ENCODE results near the gene HCRTR1.

The HCRTR1 gene

DNA sequence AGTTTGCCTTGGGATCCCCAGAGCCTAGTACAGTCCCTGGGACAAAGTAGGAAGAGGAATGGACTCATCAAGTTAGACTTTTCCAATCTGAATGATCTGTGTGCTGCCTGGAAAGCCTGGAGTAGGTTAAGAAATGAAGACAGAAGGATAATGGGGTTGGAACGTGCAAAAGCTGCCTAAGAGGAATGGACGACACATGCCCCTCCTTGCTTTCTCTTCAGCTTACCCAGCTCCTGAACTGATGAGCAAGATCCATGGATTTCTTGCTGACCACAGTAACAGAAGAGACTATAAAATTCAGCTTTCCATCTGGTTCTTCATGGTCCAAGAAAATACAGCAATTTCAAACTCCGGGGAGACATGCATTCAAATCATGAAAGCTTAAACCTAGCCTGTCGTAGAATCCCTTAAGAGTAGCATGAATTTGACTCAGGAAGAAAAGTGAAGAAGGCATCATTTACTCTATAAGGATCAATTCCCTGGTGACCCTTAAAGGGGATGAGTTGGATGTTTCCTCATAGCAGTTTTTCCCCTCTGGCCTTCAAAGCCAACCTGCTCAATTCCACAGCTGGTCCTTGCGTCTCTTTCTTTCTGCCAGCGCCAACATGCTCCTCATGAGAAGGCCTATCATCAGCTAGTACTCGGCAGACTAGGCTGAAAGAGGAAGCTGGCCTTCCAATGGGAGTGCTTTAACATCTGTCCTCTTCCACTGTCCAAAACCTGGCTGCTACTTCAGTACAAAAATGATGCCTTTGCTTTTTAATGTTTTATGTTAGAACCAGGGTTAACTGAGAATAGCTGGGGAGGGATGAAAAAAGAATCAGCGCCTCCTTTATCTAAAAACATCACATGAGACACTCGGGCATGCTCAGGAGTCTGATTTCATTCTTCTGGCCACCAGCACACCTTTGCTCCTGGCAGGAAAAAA lies 32.9 kb downstream of the HCRTR1 start:
- DNase-seq (ENCODE audit: low spot score) = no peak

DNA sequence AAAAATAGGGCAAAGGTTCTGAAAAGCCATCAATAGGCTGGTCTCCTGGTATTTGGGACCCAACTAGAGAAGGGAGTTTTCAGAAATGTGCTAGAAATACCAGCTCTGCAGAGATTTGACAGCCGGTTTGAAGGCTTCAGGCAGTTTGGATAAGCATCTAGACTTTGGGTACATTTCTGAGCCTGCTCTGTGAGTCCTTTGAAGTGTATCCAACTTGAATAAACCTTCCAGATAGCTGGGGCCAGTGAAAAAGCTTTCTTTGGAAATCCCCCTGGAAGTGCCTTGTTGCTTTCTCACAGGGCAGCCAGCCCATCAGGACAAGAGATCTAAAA lies 33.6 kb downstream of the HCRTR1 start:
- DNase-seq (ENCODE audit: low spot score) = no peak

DNA sequence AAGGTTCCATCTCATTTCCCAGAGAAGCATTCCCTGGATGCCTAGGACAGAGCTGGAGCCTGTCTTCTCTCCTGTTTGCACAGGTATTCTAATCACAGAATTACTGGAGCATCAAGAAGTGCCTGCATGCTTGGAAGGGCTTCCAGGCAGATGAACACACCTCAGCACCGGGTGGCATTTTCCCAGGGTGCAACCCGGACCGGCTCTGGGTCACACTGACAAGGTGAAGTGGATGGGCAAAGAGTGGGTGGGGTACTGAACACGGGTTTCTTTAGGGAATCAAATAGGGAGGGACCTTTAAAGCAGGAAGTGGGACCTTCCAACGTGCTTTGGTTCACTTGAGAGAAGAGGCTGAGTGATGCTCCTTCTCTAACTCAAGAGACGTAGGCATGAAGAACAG lies 34.3 kb downstream of the HCRTR1 start:
- DNase-seq (ENCODE audit: low spot score) = no peak

DNA sequence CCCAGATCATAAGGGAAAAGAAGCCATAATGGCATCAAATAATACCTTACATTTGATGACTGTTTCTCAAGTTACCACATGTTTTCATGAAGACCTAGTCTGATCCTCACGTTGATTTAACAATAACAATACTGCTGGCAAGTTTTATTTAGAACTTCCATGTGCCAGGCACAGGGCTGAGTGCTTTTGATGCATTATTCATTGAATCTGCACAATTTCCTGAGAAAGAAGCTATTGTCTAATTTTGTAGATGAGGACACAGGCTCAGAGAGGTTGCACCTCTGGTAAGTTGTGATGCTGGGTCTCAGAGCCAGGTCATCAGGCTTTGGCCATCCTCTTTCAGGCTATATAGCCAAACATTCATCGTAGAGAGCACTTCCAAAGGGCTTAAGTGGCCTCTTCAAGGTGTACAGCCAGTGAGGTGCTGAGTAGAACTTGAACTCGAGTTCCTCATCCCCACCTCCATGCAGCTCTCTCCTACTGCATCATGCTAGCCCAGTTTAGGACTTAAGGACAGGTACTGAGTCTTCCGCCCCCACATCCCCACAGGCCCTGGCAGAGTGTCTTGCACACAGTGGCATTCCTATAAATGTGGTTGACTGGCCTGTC lies 35.5 kb downstream of the HCRTR1 start:
- DNase-seq (ENCODE audit: low spot score) = no peak

DNA sequence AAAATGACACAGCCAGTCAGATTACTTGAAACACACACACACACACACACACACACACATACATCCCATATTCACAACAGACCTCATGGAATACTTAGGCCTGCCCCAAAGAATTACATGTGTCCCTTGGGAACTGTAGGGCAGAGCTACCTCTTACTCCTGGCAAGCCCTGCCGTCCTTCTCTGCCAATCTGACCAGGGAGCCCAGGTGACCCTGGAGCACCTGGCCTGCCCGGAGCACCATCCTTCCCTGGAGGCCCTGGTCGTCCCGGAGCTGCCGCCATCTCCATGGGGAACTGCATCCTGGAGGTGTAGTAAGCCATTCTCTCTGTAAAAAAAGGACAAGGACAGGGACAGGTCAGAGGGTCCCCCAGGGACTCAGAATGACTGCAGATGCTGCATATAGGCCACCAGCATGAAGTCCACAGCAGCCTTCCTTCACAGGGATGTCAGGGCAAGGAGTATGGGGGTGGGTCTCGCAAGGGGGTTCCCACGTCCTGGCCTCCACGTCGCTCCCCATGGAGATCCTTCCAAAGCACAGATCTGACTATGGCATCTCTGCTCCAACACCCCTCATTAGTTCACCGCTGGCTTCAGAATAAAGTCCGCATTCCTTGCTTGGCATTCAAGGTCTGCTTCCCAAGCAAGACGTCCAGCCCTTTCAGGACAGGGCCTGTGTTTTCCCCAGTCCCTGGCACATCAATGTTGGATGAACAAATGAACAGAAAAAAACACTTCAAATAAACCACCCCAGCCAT lies 36.4 kb downstream of the HCRTR1 start:
- DNase-seq (ENCODE audit: low spot score) = no peak

DNA sequence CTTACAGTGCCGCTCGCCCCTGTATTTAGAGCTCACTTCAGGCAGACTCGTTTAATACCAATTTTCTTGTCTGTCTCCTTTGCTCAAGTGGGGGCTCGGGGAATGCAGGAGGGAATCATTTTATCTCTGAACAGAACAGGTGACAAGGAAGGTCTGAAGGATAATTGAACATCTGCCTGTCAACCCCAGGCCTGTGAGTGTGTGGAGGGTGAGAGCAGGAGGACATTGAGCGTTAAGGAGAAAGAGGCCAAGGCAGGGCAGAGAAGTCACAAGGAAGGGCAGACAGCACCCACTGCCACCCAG lies 36.9 kb downstream of the HCRTR1 start:
- DNase-seq (ENCODE audit: low spot score) = no peak

DNA sequence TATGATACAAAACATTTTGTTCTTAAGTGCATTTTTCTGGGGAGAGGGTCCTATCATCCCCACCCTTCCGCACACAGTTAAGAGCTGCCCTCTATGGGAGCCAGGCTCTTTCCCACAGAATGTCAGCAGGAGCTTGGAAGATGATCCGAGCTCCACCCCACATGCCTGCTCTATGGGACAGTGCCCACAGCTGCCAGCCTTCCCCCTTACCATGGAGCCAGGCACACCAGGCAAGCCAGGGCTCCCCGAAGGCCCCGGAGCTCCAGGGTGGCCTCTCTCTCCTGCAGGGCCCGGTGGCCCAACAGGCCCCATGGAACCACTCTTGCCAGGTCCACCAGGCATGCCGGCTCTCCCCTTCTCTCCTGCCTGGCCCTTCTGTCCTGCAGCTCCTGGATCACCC lies 37.6 kb downstream of the HCRTR1 start:
- no peak for DNase-seq (ENCODE audit: low spot score)

DNA sequence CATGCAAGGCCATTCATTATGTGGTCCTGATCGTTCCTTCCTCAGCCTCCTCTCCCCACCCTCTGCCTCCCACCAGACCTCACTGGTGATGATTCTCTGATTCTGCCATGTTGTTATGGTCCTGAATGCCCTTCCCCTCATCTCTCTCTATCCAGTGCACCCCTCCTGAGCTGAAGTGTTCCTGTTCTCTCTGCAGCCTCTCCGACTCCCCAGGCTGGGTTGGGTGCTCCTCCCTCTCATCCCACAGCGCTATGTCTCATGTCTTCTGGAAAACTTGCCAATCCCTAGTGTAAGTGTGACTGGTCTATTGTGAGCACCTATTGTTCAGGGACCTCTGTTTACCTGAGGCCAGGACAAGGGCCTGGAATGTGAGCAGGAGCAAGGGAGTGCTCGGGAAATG lies 38.3 kb downstream of the HCRTR1 start:
- DNase-seq (ENCODE audit: low spot score) = no peak

DNA sequence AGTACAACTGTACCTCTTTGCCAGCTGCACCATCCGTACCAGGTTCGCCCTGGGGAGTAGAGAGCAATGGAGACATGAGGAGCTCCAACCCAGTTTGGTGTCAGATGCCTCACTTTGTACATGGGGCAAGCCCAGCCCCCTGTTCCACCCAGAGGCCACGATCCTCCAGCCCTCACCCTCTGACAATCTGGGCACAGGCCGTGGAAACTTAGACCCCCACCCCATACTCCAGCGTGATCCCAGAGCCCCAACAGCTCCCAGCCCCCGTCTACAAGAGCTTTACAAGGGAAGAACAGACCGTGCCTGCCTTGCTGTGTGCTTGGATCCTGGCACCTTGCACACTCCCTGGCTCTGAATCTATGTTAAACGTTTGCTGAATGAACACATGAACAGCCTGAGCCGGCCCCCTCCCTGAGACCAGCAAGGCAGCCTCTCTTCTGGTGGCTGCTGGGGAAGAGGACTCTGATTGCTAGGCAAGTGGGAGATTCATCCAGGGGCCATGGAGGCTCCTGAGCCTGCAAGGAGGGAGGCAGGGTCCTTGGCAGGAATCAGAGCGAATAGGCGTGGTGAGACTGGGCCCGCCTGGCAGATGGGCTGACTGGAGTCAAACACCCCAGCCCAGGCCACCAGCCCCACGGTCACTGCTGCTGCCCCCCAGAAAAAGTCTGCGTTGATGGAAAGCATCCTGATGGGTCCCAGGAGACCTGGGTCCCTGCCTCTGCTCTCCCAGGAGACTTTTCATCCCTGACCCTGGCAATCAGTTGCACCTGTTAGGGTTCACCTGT lies 39.7 kb downstream of the HCRTR1 start:
- DNase-seq (ENCODE audit: low spot score) = no peak

DNA sequence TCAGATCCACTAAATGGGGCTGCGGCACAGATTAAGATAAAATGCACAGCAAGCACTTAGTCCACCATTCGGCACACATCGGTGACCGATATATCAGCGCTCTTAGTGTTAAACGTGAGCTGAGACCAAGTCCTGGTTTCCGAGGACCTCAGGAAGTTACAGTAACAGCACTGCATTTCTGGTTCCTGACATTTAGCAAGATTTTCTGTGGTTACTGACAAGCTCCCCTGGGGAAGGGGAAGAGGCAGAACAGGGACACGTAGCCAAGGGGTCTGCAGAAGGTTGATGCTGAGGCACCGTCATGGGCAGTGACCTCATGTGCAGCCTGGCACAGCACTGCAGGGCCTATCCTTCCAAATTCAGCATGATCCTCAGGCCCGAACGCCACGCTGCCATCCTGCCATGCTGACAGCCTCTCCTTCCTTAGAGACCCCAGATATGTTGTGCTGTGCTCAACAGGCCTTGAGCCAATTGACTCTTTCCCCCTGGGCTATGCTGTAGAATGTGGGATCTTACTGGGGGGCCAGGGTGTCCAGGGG lies 40.6 kb downstream of the HCRTR1 start:
- no peak for DNase-seq (ENCODE audit: low spot score)

DNA sequence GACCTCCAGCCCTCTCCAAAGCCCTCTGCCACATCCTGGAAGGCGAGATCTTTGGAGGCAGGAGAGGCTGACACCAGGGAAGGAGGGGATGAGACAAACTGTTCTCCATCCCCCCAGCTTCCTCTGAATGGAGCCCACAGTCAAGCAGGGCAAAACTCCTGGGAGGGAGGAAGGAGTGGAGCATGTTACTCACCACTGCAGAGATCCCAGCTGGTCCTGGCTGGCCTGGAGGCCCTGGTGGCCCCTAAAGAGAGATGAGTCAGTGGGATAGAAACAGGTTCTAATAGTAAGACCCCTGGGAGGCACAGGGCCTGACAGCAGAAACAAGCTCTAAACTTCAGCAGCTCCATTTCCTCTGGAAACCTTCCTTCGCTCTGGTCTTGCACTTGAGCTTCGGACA lies 41.2 kb downstream of the HCRTR1 start:
- no peak for DNase-seq (ENCODE audit: low spot score)

DNA sequence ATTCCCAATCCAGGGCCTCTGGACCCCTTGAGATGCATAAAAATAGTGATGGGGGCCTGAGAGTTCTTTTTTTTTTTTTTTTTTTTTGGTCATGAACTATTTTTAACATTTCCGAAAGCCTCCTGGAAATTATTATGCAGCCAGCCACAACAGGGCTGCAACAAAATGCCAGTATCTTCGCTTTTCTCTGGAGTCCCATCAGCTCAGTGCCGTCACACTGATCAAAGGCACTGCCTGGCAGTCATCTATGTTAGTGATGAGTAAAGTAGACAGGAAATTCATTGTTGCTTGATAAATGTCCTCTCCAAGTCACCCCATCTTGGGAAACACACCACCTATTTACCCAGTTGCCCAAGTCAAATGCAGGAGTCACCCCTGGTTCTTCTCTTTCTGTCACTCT lies 42.4 kb downstream of the HCRTR1 start:
- DNase-seq (ENCODE audit: low spot score) = no peak

DNA sequence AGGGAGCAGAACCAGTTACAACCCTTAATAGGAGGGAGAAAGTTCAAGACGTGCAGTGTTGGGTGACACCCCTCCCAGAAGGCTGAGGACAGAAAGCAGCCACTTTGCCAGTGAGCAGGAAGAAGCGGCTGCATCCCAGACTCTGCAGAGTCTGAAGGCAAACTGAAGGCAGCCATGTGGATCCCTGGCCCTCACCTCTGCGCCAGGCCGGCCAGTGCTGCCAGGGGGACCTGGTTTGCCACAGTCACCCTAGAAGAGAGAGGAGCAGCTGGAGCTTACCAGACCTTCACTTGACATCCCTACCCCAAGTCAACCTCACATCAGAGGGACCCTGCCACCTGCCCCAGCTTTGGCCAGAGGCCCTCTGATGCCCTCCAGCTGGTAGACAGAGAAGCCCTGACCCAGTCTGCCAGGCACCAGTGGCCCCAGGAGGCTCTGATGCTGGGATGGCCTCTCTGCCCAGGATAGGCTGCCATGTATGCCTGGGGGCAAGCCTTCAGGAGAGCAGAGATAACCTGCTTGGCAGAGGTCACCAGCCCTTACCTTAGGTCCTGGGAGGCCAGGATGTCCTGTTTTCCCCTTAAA lies 43.5 kb downstream of the HCRTR1 start:
- DNase-seq (ENCODE audit: low spot score) = no peak

DNA sequence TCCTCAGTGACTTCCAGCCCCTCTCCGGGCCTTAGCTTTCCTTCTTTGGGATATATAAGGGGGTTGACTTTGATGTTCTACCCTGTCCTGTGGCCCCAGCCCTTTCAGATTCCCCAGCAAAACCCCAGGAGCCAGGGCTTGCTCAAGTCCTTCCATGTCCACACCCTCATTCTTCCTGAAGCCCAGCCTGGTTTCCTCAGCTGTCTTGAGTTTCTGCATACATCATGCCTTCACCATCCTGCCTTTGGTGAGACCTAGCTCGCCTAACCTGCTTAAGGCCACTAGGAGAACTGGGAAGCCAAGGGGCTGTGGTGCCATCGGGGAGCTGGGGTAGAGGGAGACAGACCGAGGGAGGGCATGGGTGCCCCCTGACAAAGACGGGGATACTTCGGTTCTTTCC lies 44.4 kb downstream of the HCRTR1 start:
- no peak for DNase-seq (ENCODE audit: low spot score)

DNA sequence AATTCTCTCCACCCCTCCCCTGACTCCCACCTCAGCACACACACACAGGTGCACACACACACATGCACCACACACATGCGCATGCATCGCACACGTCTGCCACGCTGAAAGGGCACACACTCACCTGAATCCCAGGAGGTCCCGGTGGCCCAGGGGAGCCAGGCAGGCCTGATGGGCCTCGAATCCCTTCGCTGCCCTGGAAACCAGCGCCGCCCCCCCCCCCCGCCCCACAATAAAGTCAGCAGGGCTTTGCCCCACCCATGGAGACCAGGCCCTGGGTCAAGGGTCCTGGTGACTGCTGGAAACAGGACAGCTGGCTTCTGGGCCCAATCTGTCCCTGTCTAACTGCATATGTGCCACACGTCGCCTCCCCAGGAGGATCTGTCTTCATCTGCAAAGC lies 45.0 kb downstream of the HCRTR1 start:
- DNase-seq (ENCODE audit: low spot score) = no peak

DNA sequence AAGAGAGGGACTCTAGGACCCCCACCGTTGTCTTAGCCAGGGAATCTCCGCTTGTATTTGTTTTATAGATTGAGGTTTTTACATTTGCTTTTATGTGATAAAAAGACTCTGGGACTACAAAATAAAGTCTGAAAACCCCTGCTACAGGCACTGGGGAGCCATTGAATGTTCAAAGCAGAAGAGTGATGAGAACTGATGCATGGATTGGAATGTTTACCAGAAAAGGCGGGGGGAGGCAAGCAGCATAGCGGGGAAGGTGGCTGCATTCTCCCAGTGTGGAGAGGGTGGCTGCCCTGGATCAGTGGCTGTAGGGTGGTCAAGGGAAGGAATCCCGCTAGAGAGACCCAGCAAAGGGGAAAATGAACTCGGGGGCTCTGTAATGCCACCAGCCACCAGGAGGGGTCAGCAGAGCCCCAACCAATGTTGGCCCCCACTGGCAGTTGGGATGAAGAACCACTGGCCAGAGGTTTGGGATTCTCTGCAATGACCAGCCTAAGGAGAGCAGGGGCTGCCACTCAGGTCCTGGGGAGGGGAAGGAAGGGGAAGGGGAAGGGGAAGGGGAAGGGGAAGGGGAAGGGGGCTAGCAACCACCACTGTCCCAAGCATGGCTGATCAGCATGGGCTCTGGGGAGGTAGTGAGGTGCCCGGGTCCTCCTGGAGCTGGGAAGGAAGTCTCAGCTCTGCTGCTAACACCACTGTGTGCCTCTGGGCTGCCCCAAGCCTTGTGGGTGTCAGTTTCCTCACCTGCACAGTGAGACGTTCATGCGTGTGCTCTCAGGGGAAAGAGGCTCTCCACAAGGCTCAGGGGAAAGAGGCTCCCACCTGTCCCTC lies 46.3 kb downstream of the HCRTR1 start:
- DNase-seq (ENCODE audit: low spot score) = peak; percentile 90

DNA sequence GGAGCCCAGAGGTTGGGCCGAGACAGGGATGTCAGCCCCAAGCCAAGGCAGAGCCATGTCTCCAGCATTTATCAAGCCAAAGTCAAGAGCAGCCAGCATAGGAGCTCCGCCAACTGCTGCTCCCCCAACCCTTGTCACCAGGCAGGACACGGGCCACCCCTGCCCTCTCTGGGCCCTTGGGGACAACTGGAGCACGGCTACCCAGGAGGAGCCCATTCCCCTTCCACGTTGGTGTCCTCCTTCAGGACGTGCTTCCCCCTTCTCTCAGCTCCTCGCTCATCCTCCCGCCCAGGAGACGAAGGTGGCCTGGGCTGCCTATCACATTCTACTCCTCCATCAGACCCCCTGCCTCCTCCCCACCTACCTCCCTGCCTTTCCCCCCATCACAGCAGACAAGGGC lies 47.0 kb downstream of the HCRTR1 start:
- no peak for DNase-seq (ENCODE audit: low spot score)

DNA sequence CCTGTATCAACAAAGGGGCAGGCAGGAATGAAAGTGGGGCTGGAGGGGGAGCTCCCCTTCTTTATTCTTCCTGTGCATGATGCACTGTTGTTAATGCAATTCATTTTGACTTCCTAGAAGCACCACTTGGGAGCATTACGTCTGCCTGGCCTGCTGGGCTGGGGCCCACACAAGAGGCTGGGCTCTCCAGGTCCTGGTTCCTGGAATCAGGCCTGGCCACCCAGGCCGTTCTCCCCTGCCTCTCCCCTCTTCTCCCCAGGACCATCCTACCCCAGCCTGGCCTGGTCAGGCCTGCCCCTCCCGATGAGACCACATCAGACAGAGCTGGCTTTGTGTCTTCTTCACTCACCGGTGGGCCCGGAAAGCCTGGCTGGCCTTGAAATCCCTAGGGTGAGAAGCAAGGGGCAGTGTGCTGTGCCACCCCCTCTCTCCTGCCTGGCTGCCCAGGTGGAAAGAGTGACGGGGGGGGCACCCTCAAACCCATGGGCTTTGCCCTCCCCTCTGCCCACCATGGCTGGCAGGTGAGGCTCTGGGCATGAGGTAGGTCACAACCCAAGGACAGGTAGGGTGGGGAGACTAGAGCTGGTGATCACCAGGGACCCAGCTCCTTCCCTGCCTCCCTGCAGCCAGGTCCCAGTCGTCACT lies 47.9 kb downstream of the HCRTR1 start:
- no peak for DNase-seq (ENCODE audit: low spot score)

DNA sequence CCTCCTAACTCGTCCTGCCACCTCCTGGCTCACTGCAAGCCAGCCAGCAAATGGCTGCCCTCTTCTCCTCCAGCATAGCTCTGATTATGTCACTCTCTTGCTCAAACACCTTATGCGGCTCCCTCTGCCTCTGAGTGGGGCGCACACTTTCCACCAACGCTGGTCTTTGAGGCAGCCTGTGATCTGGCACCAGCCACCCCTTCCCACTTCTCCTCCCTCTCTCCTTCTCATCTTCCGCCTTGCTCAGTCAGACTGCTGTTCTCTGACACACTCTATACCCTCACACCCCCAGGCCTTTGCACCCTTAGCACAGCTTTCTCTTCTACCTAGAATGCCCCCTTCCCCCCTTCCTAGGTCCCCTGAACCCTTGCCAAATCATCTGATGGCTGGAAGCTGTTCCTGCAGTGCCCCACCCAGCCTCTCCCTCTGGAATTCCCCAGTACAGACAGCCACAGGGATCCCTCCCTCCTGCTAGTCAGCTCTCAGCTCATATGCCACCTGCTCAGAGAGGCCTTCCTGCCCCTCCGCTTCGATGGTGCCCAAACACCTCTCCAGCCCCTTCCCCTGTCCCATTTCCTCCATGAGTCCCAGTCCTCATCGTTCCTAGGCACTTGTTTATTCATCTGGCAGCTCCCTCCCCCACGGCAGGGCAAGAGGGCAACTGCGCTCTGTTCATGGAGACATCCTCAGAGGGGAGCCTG lies 48.9 kb downstream of the HCRTR1 start:
- no peak for DNase-seq (ENCODE audit: low spot score)
